ENCODE data around the gene FAM83C. TPM values are rescaled to one million over a fixed set of nuclear protein-coding genes. Genes with fewer than 3 reads are reported as not detected.

The FAM83C gene
- polyA plus RNA-seq, 1 donor: not detected

- no peak for DNase-seq (ENCODE audit: low read depth)
Measured at GRCh38 chr20:35235881-35236280, 56.3 kb downstream of the FAM83C start.

Other genes starting within 250 kb of the FAM83C start
- gene TRPC4AP, start 199.6 kb downstream of the FAM83C start, polyA plus RNA-seq (ENCODE audit: insufficient read length): 52.6 TPM
- 8.6 TPM for gene EDEM2, start 145.1 kb downstream of the FAM83C start, polyA plus RNA-seq (ENCODE audit: insufficient read length)
- 35.5 TPM for gene PROCR, start 120.4 kb downstream of the FAM83C start, polyA plus RNA-seq (ENCODE audit: insufficient read length)
- gene MMP24, start 65.7 kb downstream of the FAM83C start, polyA plus RNA-seq (ENCODE audit: insufficient read length): 0.52 TPM
- gene MMP24OS, start 14.3 kb downstream of the FAM83C start, polyA plus RNA-seq (ENCODE audit: insufficient read length): 23.9 TPM
- gene EIF6, start 7.7 kb downstream of the FAM83C start, polyA plus RNA-seq (ENCODE audit: insufficient read length): 71.7 TPM
- gene UQCC1, start 119.5 kb upstream of the FAM83C start, polyA plus RNA-seq (ENCODE audit: insufficient read length): 44.9 TPM
- gene GDF5, start 145.8 kb upstream of the FAM83C start, polyA plus RNA-seq (ENCODE audit: insufficient read length): 0.10 TPM
- gene CEP250, start 163.2 kb upstream of the FAM83C start, polyA plus RNA-seq (ENCODE audit: insufficient read length): 27.6 TPM
- gene C20orf173, start 237.2 kb upstream of the FAM83C start, polyA plus RNA-seq (ENCODE audit: insufficient read length): not detected
- gene ERGIC3, start 249.7 kb upstream of the FAM83C start, polyA plus RNA-seq (ENCODE audit: insufficient read length): 213 TPM

All from forelimb muscle (tissue), 1 donor.